ENCODE results near the gene NLGN4X. TPM values are rescaled to one million over a fixed set of nuclear protein-coding genes. Genes with fewer than 3 reads are reported as not detected.

The NLGN4X gene
- total RNA-seq, 4 donors from 2014 or later = 1.7 to 8.2 (median 4.8) TPM

- Histone ChIP-seq H3K27ac (replicated peaks in 1 of 4) (no peak overlapping the region), H3K4me1 (no peaks in the 10 kb centered on the region), H3K36me3 (no peaks in the 10 kb centered on the region), H3K27me3 (no peaks in the 10 kb centered on the region), H3K9me3 (no peaks in the 10 kb centered on the region), H3K4me3 (no peak overlapping the region)
- 58% methylated on average over 6 of the region's 6 CpGs for WGBS
- TF ChIP-seq POLR2AphosphoS5 (IDR thresholded peaks at IDR 0.05) (no peak), EP300 (IDR thresholded peaks at IDR 0.05) (no peak), POLR2A (IDR thresholded peaks at IDR 0.05; ENCODE audit: low read depth) (no peak), CTCF (IDR thresholded peaks at IDR 0.05) (no peak)
- intact Hi-C loops (cut with DNase I) = no loop called here
- DNase-seq (ENCODE audit: extremely low spot score) = no peak
Measured at GRCh38 chrX:5857232-5857631, 371.4 kb downstream of the NLGN4X start.

GRCh38 chrX:5852941-5853340 is 375.7 kb downstream of the NLGN4X start:
- no peaks in the 10 kb centered on the region for H3K4me1 ChIP-seq

GRCh38 chrX:5842601-5843000 is 386.1 kb downstream of the NLGN4X start:
- TF ChIP-seq CTCF (IDR thresholded peaks at IDR 0.05) (no peak), POLR2AphosphoS5 (IDR thresholded peaks at IDR 0.05) (no peak), POLR2A (IDR thresholded peaks at IDR 0.05; ENCODE audit: low read depth) (no peak), EP300 (IDR thresholded peaks at IDR 0.05) (no peak)
- Histone ChIP-seq H3K27ac (replicated peaks in 1 of 4) (no peak overlapping the region), H3K36me3 (no peaks in the 10 kb centered on the region), H3K9me3 (no peaks in the 10 kb centered on the region), H3K4me3 (no peak overlapping the region), H3K27me3 (no peaks in the 10 kb centered on the region), H3K4me1 (no peaks in the 10 kb centered on the region)
- WGBS = 73% methylated on average over 2 of the region's 2 CpGs
- no peak for DNase-seq (ENCODE audit: extremely low spot score)
- intact Hi-C loops (cut with DNase I) = no loop called here

More at GRCh38 chrX:5852941-5853340, 375.7 kb downstream of the NLGN4X start:
- Histone ChIP-seq H3K36me3 (no peaks in the 10 kb centered on the region), H3K27me3 (no peaks in the 10 kb centered on the region), H3K4me3 (no peak overlapping the region), H3K27ac (replicated peaks in 1 of 4) (no peak overlapping the region), H3K9me3 (no peaks in the 10 kb centered on the region)
- TF ChIP-seq EP300 (IDR thresholded peaks at IDR 0.05) (no peak), POLR2A (IDR thresholded peaks at IDR 0.05; ENCODE audit: low read depth) (no peak), CTCF (IDR thresholded peaks at IDR 0.05) (no peak), POLR2AphosphoS5 (IDR thresholded peaks at IDR 0.05) (no peak)
- intact Hi-C loops (cut with DNase I) = no loop called here
- no peak for DNase-seq (ENCODE audit: extremely low spot score)
- 36% methylated on average over 2 of the region's 2 CpGs for WGBS

Small RNA genes within 50 kb of the gene (small RNA-seq; reads per million reads assigned to genes)
- 0 reads per million in 3 donors for gene RF00322
